Breast epithelium (tissue), 4 donors: ENCODE results near the gene PRSS12. TPM values are rescaled to one million over a fixed set of nuclear protein-coding genes. Genes with fewer than 3 reads are reported as not detected.

Experiments
- DNase-seq, 2 donors: peaks; one replicate each; pipeline ENCODE4 v3.0.0-alpha.2; 2019; ENCODE audit warnings: low spot score in 2 of 2
- H3K27ac ChIP-seq, 2 donors: fragments of 200-600 bp; sonication (generic) in 1 of 2; one replicate each; pipeline ENCODE4 v1.5.1; 2016 to 2019; ENCODE audit warnings: mild to moderate bottlenecking in 1 of 2
- H3K27me3 ChIP-seq, 2 donors: fragments of 200-600 bp; sonication (generic) in 1 of 2; one replicate each; pipeline versions ENCODE4 v1.5.1 to v1.6.0; 2017 to 2019; ENCODE audit warnings: control low read depth in 1 of 2, mild to moderate bottlenecking in 1 of 2
- H3K36me3 ChIP-seq: fragments of 200-600 bp; one replicate; pipeline ENCODE4 v1.5.1; 2019
- H3K4me1 ChIP-seq, 2 donors: fragments of 200-600 bp; sonication (generic); one replicate each; pipeline ENCODE4 v1.5.1; 2016 to 2019; ENCODE audit warnings: control low read depth in 1 of 2
- H3K4me3 ChIP-seq, 3 donors: fragments of 200-600 bp; sonication (generic); 1 replicate in 2 of 3; 2 replicates in 1 of 3; pipeline ENCODE4 v1.5.1; 2016 to 2019; ENCODE audit warnings: mild to moderate bottlenecking in 3 of 3, moderate library complexity in 2 of 3
- H3K9me3 ChIP-seq, 2 donors: fragments of 200-600 bp; sonication (generic) in 1 of 2; one replicate each; pipeline ENCODE4 v1.5.1; 2016 to 2019; ENCODE audit warnings: control low read depth in 1 of 2
- CTCF ChIP-seq, 3 donors: fragments of 450-650 bp; IDR thresholded peaks; one replicate each; pipeline ENCODE4 v1.5.1; 2016 to 2017; ENCODE audit warnings: antibody characterized with exemption in 3 of 3, mild to moderate bottlenecking in 3 of 3, moderate library complexity in 3 of 3
- POLR2A ChIP-seq: fragments of 450-650 bp; IDR thresholded peaks from one replicate; pipeline ENCODE4 v1.6.1; 2016; ENCODE audit warnings: antibody characterized with exemption, mild to moderate bottlenecking, moderate library complexity
- POLR2AphosphoS5 ChIP-seq, 3 donors: sonication (generic); formaldehyde crosslinking; IDR thresholded peaks; one replicate each; pipeline ENCODE4 v1.6.1; 2017; ENCODE audit warnings: antibody characterized with exemption in 3 of 3
- intact Hi-C: fragments of 100-400 bp; cut with DNase I; formaldehyde crosslinking; loops from one replicate; pipeline ENCODE4 v1.15.1; 2023; ENCODE audit warnings: low total_unique reads
- total RNA-seq, 3 donors: library from RNA; depleted of rRNA; stranded (reverse); fragments of >200 nt; gene quantifications; one replicate each; pipeline ENCODE4 v1.1.0, GENCODE V29; 2016

PRSS12 gene
- total RNA-seq, 3 donors from 2014 or later = 0.64 to 3.6 (median 2.2) TPM

- intact Hi-C loops = no loop called here
- H3K4me1 ChIP-seq = no peaks in the 10 kb centered on the region
These were observed 15.1 kb upstream of the PRSS12 start for GRCh38 chr4:118367872-118368271.

GRCh38 chr4:118367361-118367760 is 14.6 kb upstream of the PRSS12 start:
- no peak for DNase-seq
- intact Hi-C loops = no loop called here
- H3K4me1 ChIP-seq = no peaks in the 10 kb centered on the region
- TF ChIP-seq CTCF (IDR thresholded peaks at IDR 0.05) (no peak), POLR2AphosphoS5 (IDR thresholded peaks at IDR 0.05) (no peak), POLR2A (no peak)
- no peak overlapping the region for H3K27ac ChIP-seq
- H3K4me3 ChIP-seq = no peak overlapping the region
- H3K36me3 ChIP-seq = no peaks in the 10 kb centered on the region
- no peaks in the 10 kb centered on the region for H3K27me3 ChIP-seq
- H3K9me3 ChIP-seq = no peaks in the 10 kb centered on the region

More at GRCh38 chr4:118367872-118368271, 15.1 kb upstream of the PRSS12 start:
- no peak for TF ChIP-seq POLR2AphosphoS5 (IDR thresholded peaks at IDR 0.05)
- no peak for TF ChIP-seq POLR2A
- Histone ChIP-seq H3K4me3 (no peak overlapping the region), H3K27ac (no peak overlapping the region), H3K36me3 (no peaks in the 10 kb centered on the region), H3K27me3 (no peaks in the 10 kb centered on the region), H3K9me3 (no peaks in the 10 kb centered on the region)
- no peak for DNase-seq

GRCh38 chr4:118363166-118363565 is 10.4 kb upstream of the PRSS12 start:
- DNase-seq = no peak
- no peaks in the 10 kb centered on the region for H3K27me3 ChIP-seq
- H3K9me3 ChIP-seq = no peaks in the 10 kb centered on the region
- H3K4me3 ChIP-seq = no peak overlapping the region
- intact Hi-C loops = no loop called here
- no peak overlapping the region for H3K27ac ChIP-seq
- TF ChIP-seq POLR2AphosphoS5 (IDR thresholded peaks at IDR 0.05) (no peak), POLR2A (no peak), CTCF (IDR thresholded peaks at IDR 0.05) (no peak)
- H3K4me1 ChIP-seq = no peaks in the 10 kb centered on the region
- H3K36me3 ChIP-seq = no peaks in the 10 kb centered on the region

- intact Hi-C loops = no loop called here
- DNase-seq = no peak
- no peaks in the 10 kb centered on the region for H3K36me3 ChIP-seq
- no peaks in the 10 kb centered on the region for H3K27me3 ChIP-seq
- TF ChIP-seq POLR2A (no peak), POLR2AphosphoS5 (IDR thresholded peaks at IDR 0.05) (no peak), CTCF (IDR thresholded peaks at IDR 0.05) (no peak)
- H3K4me3 ChIP-seq = no peak overlapping the region
- H3K4me1 ChIP-seq = no peaks in the 10 kb centered on the region
- H3K9me3 ChIP-seq = no peaks in the 10 kb centered on the region
- no peak overlapping the region for H3K27ac ChIP-seq
These were observed 8.4 kb upstream of the PRSS12 start for GRCh38 chr4:118361192-118361591.

- Histone ChIP-seq H3K4me1 (no peaks in the 10 kb centered on the region), H3K27me3 (peaks cover 0 to 3% of the 10 kb centered on the region in 2 donors), H3K27ac (no peak overlapping the region), H3K9me3 (no peaks in the 10 kb centered on the region), H3K36me3 (no peaks in the 10 kb centered on the region), H3K4me3 (no peak overlapping the region)
- intact Hi-C loops = no loop called here
- TF ChIP-seq POLR2A = no peak
- TF ChIP-seq POLR2AphosphoS5 (IDR thresholded peaks at IDR 0.05) = no peak
- no peak for TF ChIP-seq CTCF (IDR thresholded peaks at IDR 0.05)
- no peak for DNase-seq
These were observed 7.3 kb upstream of the PRSS12 start for GRCh38 chr4:118360106-118360505.

- H3K9me3 ChIP-seq = no peaks in the 10 kb centered on the region
- no peak overlapping the region for H3K27ac ChIP-seq
- no peaks in the 10 kb centered on the region for H3K36me3 ChIP-seq
- no peak for DNase-seq
- TF ChIP-seq POLR2A (no peak), POLR2AphosphoS5 (IDR thresholded peaks at IDR 0.05) (no peak), CTCF (IDR thresholded peaks at IDR 0.05) (no peak)
- peaks cover 0 to 9% of the 10 kb centered on the region in 2 donors for H3K27me3 ChIP-seq
- H3K4me1 ChIP-seq = no peaks in the 10 kb centered on the region
- H3K4me3 ChIP-seq = no peak overlapping the region
- intact Hi-C loops = no loop called here
These were observed 4.8 kb upstream of the PRSS12 start for GRCh38 chr4:118357601-118358000.
